Liver (tissue), 9 donors: ENCODE measurements around the gene RNF5. TPM values are rescaled to one million over a fixed set of nuclear protein-coding genes. Genes with fewer than 3 reads are reported as not detected.

Experiments used
- DNase-seq: peaks from one replicate; pipeline ENCODE4 v3.0.0-alpha.2; 2017; ENCODE audit warnings: low spot score
- H3K27ac ChIP-seq, 2 donors: one replicate each; pipeline ENCODE4 v1.7.0; 2013; ENCODE audit warnings: inconsistent platforms in 2 of 2, low read length in 2 of 2, control low read depth in 1 of 2, low read depth in 1 of 2, mild to moderate bottlenecking in 1 of 2
- H3K27me3 ChIP-seq, 4 donors: one replicate each; pipeline versions ENCODE4 v1.6.1 to v1.7.0; 2013; ENCODE audit warnings: low read length in 3 of 4, inconsistent platforms in 1 of 4, mild to moderate bottlenecking in 1 of 4, moderate library complexity in 1 of 4; ENCODE audit not compliant: control insufficient read depth in 4 of 4, insufficient read depth in 4 of 4
- H3K36me3 ChIP-seq, 4 donors: one replicate each; pipeline versions ENCODE4 v1.6.1 to v1.7.0; 2013; ENCODE audit warnings: low read length in 3 of 4, mild to moderate bottlenecking in 3 of 4, low read depth in 1 of 4, moderate library complexity in 1 of 4; ENCODE audit not compliant: control insufficient read depth in 4 of 4, insufficient read depth in 3 of 4
- H3K4me1 ChIP-seq, 4 donors: one replicate each; pipeline versions ENCODE4 v1.6.1 to v1.7.0; 2013; ENCODE audit warnings: low read length in 3 of 4, mild to moderate bottlenecking in 3 of 4, moderate library complexity in 1 of 4; ENCODE audit not compliant: control insufficient read depth in 4 of 4, insufficient read depth in 4 of 4
- H3K4me3 ChIP-seq, 3 donors: one replicate each; pipeline versions ENCODE4 v1.6.1 to v1.7.0; 2013; ENCODE audit warnings: low read length in 3 of 3, control low read depth in 1 of 3, low read depth in 1 of 3, mild to moderate bottlenecking in 1 of 3
- H3K9ac ChIP-seq, 2 donors: one replicate each; pipeline ENCODE4 v1.7.0; 2013; ENCODE audit warnings: low read length in 2 of 2, mild to moderate bottlenecking in 2 of 2, moderate library complexity in 2 of 2, control low read depth in 1 of 2, low read depth in 1 of 2
- H3K9me3 ChIP-seq, 4 donors: one replicate each; pipeline versions ENCODE4 v1.6.1 to v1.7.0; 2013; ENCODE audit warnings: low read length in 3 of 4; ENCODE audit not compliant: control insufficient read depth in 4 of 4
- EGR1 ChIP-seq, 2 donors: IDR thresholded peaks; 2 replicates each; pipeline ENCODE4 v1.6.1; 2016 to 2018; ENCODE audit warnings: antibody characterized with exemption in 2 of 2, low read depth in 2 of 2
- FOXA1 ChIP-seq: IDR thresholded peaks from 2 replicates; pipeline ENCODE4 v1.6.1; 2016; ENCODE audit warnings: antibody characterized with exemption
- FOXA2 ChIP-seq: IDR thresholded peaks from 2 replicates; pipeline ENCODE4 v1.6.1; 2016; ENCODE audit warnings: antibody characterized with exemption
- GABPA ChIP-seq, 2 donors: IDR thresholded peaks in 1 of 2; conservative IDR thresholded peaks in 1 of 2; 2 replicates each; pipeline ENCODE4 v1.6.1; 2016; ENCODE audit warnings: antibody characterized with exemption in 2 of 2, mild to moderate bottlenecking in 1 of 2, moderate library complexity in 1 of 2
- HNF4A ChIP-seq, 2 donors: conservative IDR thresholded peaks; 2 replicates each; pipeline ENCODE4 v1.6.1; 2016; ENCODE audit warnings: antibody characterized with exemption in 2 of 2, mild to moderate bottlenecking in 2 of 2
- HNF4G ChIP-seq: IDR thresholded peaks from 2 replicates; pipeline ENCODE4 v1.6.1; 2016; ENCODE audit warnings: antibody characterized with exemption
- JUND ChIP-seq, 2 donors: IDR thresholded peaks; 2 replicates each; pipeline ENCODE4 v1.6.1; 2016; ENCODE audit warnings: antibody characterized with exemption in 2 of 2
- NR2F2 ChIP-seq: IDR thresholded peaks from 2 replicates; pipeline ENCODE4 v1.6.1; 2016; ENCODE audit warnings: antibody characterized with exemption
- RAD21 ChIP-seq, 2 donors: IDR thresholded peaks; 2 replicates each; pipeline ENCODE4 v1.6.1; 2016; ENCODE audit warnings: antibody characterized with exemption in 2 of 2, mild to moderate bottlenecking in 2 of 2
- RXRA ChIP-seq, 2 donors: IDR thresholded peaks; 2 replicates each; pipeline ENCODE4 v1.6.1; 2017 to 2018; ENCODE audit warnings: antibody characterized with exemption in 2 of 2, mild to moderate bottlenecking in 1 of 2
- SP1 ChIP-seq: IDR thresholded peaks from 2 replicates; pipeline ENCODE4 v1.6.1; 2018; ENCODE audit warnings: antibody characterized with exemption, mild to moderate bottlenecking
- TAF1 ChIP-seq: conservative IDR thresholded peaks from 2 replicates; pipeline ENCODE4 v1.6.1; 2016; ENCODE audit warnings: antibody characterized with exemption, mild to moderate bottlenecking
- YY1 ChIP-seq: IDR thresholded peaks from 2 replicates; pipeline ENCODE4 v1.6.1; 2016; ENCODE audit warnings: antibody characterized with exemption, mild to moderate bottlenecking
- WGBS: extraction: QIAGEN DNeasy Blood & Tissue Kit; methylation state at CpG from one replicate; pipeline ENCODE4 v1.1.7; 2013; 5-methylcytosine and 5-hydroxymethylcytosine counted together
- polyA plus RNA-seq, 2 donors: library from polyadenylated mRNA; stranded (reverse) in 1 of 2; unstranded in 1 of 2; fragments of 200-250 nt in 1 of 2; fragments of >200 nt in 1 of 2; fragmentation: Nextera tagmentation in 1 of 2; extraction: Ambion mirVana in 1 of 2; gene quantifications; one replicate each; pipeline versions ENCODE4 v1.2.1 to v1.2.3, GENCODE V29; 2013 to 2015
- total RNA-seq, 2 donors: library from RNA; depleted of rRNA; stranded (reverse); fragments of >200 nt; gene quantifications; one replicate each; pipeline ENCODE4 v1.2.3, GENCODE V29; 2014
- TF ChIP-seq, protein P1 (sequence below): IDR thresholded peaks from 2 replicates; pipeline ENCODE4 v1.6.1; 2016; ENCODE audit warnings: antibody characterized with exemption
- TF ChIP-seq, protein P2 (sequence below): IDR thresholded peaks from 2 replicates; pipeline ENCODE4 v1.6.1; 2016; ENCODE audit warnings: antibody characterized with exemption, mild to moderate bottlenecking
- TF ChIP-seq, protein P3 (sequence below): fragments of 150-350 bp; IDR thresholded peaks from 2 replicates; pipeline ENCODE4 v1.5.1; 2017; ENCODE audit warnings: improper control_type of control experiment, low read depth, low read length; ENCODE audit not compliant: missing input control
- TF ChIP-seq, protein P4 (sequence below): IDR thresholded peaks from 2 replicates; pipeline ENCODE4 v1.6.1; 2016; ENCODE audit warnings: antibody characterized with exemption
- TF ChIP-seq, protein P5 (sequence below): IDR thresholded peaks from 2 replicates; pipeline ENCODE4 v1.6.1; 2016; ENCODE audit warnings: antibody characterized with exemption
- donor health status: healthy.
- donor health status: healthy.
- donor health status: healthy.
- donor health status: healthy.
- donor health status: healthy.

RNF5 gene, protein sequence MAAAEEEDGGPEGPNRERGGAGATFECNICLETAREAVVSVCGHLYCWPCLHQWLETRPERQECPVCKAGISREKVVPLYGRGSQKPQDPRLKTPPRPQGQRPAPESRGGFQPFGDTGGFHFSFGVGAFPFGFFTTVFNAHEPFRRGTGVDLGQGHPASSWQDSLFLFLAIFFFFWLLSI
- total RNA-seq (10 to 100 TPM; 51.5 to 56.1 TPM), polyA plus RNA-seq (10 to 100 TPM; 65.9 to 85.9 TPM)

DNA sequence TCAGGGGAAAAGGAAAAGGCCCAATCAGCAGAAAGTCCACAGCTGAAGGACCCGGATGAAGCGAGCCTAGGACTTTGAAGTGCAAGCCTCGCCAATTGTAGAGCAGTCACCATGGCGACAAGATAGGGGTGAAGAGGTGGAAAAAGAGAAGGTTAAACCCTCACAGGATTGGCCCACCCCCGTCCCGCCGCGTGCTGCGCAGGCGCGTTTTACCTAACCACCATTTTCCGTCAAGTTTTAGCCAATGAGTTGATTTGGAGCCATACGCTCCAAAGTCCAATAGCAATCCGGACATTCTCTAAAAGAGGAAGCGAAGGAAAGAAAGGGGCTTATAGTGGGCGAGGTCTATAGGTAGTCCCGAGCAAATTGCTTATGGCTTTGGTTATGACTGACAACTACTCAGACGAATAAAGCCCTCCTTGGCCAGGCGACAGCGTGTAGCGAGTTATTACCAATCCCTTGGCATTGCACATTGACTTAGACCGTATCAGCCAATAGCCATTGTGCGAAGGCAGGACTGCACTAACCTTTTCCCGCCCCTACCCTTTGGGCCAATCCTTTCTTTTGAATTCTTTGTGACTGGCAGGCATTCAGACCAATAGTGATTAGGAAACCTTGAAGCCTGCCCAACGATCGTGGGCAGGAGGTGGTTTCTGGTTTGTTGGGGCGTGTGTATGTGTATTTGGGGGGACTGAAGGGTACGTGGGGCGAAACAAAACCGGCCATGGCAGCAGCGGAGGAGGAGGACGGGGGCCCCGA, at the start of gene RNF5:
RNF5 (plus strand) TSS at position 618 of the 759 bp plus-strand sequence; CDS start at position 725, 107 bp downstream.
- Histone ChIP-seq H3K36me3 (peaks cover 0 to 15% (median 6%) of the 10 kb centered on the region in 4 donors), H3K4me1 (peaks cover 0 to 48% (median 42%) of the 10 kb centered on the region in 4 donors), H3K4me3 (peak within 1 kb of the TSS; percentile 49 to 97 (median 78)), H3K27ac (peak within 1 kb of the TSS; percentile 95 to 96), H3K27me3 (no peaks in the 10 kb centered on the region), H3K9me3 (no peaks in the 10 kb centered on the region), H3K9ac (peak within 1 kb of the TSS; percentile 45 to 98)
- TF ChIP-seq, protein P1, sequence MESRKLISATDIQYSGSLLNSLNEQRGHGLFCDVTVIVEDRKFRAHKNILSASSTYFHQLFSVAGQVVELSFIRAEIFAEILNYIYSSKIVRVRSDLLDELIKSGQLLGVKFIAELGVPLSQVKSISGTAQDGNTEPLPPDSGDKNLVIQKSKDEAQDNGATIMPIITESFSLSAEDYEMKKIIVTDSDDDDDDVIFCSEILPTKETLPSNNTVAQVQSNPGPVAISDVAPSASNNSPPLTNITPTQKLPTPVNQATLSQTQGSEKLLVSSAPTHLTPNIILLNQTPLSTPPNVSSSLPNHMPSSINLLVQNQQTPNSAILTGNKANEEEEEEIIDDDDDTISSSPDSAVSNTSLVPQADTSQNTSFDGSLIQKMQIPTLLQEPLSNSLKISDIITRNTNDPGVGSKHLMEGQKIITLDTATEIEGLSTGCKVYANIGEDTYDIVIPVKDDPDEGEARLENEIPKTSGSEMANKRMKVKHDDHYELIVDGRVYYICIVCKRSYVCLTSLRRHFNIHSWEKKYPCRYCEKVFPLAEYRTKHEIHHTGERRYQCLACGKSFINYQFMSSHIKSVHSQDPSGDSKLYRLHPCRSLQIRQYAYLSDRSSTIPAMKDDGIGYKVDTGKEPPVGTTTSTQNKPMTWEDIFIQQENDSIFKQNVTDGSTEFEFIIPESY = peak; percentile 37
- TF ChIP-seq RXRA (IDR thresholded peaks at IDR 0.05) = peak in 1 of 2 donors; percentile 71
- peak; percentile 97 for TF ChIP-seq YY1
- peak; percentile 75 for TF ChIP-seq FOXA2
- TF ChIP-seq, protein P2, sequence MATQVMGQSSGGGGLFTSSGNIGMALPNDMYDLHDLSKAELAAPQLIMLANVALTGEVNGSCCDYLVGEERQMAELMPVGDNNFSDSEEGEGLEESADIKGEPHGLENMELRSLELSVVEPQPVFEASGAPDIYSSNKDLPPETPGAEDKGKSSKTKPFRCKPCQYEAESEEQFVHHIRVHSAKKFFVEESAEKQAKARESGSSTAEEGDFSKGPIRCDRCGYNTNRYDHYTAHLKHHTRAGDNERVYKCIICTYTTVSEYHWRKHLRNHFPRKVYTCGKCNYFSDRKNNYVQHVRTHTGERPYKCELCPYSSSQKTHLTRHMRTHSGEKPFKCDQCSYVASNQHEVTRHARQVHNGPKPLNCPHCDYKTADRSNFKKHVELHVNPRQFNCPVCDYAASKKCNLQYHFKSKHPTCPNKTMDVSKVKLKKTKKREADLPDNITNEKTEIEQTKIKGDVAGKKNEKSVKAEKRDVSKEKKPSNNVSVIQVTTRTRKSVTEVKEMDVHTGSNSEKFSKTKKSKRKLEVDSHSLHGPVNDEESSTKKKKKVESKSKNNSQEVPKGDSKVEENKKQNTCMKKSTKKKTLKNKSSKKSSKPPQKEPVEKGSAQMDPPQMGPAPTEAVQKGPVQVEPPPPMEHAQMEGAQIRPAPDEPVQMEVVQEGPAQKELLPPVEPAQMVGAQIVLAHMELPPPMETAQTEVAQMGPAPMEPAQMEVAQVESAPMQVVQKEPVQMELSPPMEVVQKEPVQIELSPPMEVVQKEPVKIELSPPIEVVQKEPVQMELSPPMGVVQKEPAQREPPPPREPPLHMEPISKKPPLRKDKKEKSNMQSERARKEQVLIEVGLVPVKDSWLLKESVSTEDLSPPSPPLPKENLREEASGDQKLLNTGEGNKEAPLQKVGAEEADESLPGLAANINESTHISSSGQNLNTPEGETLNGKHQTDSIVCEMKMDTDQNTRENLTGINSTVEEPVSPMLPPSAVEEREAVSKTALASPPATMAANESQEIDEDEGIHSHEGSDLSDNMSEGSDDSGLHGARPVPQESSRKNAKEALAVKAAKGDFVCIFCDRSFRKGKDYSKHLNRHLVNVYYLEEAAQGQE = peak; percentile 35
- peak; percentile 91 for TF ChIP-seq NR2F2
- peak; percentile 31 to 68 for TF ChIP-seq JUND (IDR thresholded peaks at IDR 0.05)
- TF ChIP-seq, protein P3, sequence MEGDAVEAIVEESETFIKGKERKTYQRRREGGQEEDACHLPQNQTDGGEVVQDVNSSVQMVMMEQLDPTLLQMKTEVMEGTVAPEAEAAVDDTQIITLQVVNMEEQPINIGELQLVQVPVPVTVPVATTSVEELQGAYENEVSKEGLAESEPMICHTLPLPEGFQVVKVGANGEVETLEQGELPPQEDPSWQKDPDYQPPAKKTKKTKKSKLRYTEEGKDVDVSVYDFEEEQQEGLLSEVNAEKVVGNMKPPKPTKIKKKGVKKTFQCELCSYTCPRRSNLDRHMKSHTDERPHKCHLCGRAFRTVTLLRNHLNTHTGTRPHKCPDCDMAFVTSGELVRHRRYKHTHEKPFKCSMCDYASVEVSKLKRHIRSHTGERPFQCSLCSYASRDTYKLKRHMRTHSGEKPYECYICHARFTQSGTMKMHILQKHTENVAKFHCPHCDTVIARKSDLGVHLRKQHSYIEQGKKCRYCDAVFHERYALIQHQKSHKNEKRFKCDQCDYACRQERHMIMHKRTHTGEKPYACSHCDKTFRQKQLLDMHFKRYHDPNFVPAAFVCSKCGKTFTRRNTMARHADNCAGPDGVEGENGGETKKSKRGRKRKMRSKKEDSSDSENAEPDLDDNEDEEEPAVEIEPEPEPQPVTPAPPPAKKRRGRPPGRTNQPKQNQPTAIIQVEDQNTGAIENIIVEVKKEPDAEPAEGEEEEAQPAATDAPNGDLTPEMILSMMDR = no peak
- peak in 1 of 2 donors; percentile 74 for TF ChIP-seq GABPA (IDR thresholded peaks at IDR 0.05 in 1 of 2, conservative IDR thresholded peaks at IDR 0.05 in 1 of 2)
- TF ChIP-seq SP1 = peak; percentile 98
- peak; percentile 84 for TF ChIP-seq HNF4G
- peak; percentile 91 to 93 for TF ChIP-seq HNF4A (conservative IDR thresholded peaks at IDR 0.05)
- TF ChIP-seq EGR1 (IDR thresholded peaks at IDR 0.05; ENCODE audit: low read depth in 2 of 2) = peak; percentile 55 to 86
- TF ChIP-seq, protein P4, sequence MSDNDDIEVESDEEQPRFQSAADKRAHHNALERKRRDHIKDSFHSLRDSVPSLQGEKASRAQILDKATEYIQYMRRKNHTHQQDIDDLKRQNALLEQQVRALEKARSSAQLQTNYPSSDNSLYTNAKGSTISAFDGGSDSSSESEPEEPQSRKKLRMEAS = peak; percentile 92
- peak; percentile 33 for TF ChIP-seq FOXA1
- no peak for TF ChIP-seq RAD21 (IDR thresholded peaks at IDR 0.05)
- peak; percentile 50 for TF ChIP-seq TAF1
- TF ChIP-seq, protein P5, sequence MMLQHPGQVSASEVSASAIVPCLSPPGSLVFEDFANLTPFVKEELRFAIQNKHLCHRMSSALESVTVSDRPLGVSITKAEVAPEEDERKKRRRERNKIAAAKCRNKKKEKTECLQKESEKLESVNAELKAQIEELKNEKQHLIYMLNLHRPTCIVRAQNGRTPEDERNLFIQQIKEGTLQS = no peak
- peak; percentile 93 for DNase-seq
- WGBS = under 1% methylated on average over 33 of the region's 33 CpGs
